Activated CD8-positive, alpha-beta T cell treated with anti-CD3 and anti-CD28 coated beads for 36 hours (primary cell): ENCODE measurements around the gene RXRB. TPM values are rescaled to one million over a fixed set of nuclear protein-coding genes. Genes with fewer than 3 reads are reported as not detected.

Experiments used
- ATAC-seq: fragments of 200-7000 bp; cut with Tn5 transposase; one replicate; pipeline ENCODE4 v1.10.0; 2021; ENCODE audit warnings: mild to moderate bottlenecking, moderate library complexity
- CTCF ChIA-PET: fragments of 350-600 bp; sonication (Branson Sonifier 250); formaldehyde crosslinking; loops from one replicate; lab custom pipeline; 2021; ENCODE audit warnings: antibody characterized with exemption; lab: Charles Lee
- POLR2A ChIA-PET: fragments of 350-600 bp; sonication (Branson Sonifier 250); formaldehyde crosslinking; loops from one replicate; lab custom pipeline; 2021; ENCODE audit warnings: antibody characterized with exemption; lab: Charles Lee
- DNase-seq: peaks from one replicate; pipeline ENCODE4 v3.0.0-alpha.2; 2020
- H3K27ac Mint-ChIP-seq: one replicate; pipeline ENCODE4 v1.8.0; 2021; ENCODE audit warnings: mild to moderate bottlenecking, mixed read lengths
- H3K27me3 Mint-ChIP-seq: one replicate; pipeline ENCODE4 v1.8.0; 2021; ENCODE audit warnings: mixed read lengths
- H3K36me3 Mint-ChIP-seq: one replicate; pipeline ENCODE4 v1.8.0; 2021; ENCODE audit warnings: low read depth, mixed read lengths
- H3K4me1 Mint-ChIP-seq: one replicate; pipeline ENCODE4 v1.8.0; 2021; ENCODE audit warnings: low read depth, mixed read lengths
- H3K4me3 Mint-ChIP-seq: one replicate; pipeline ENCODE4 v1.8.0; 2021; ENCODE audit warnings: mild to moderate bottlenecking, moderate library complexity, mixed read lengths
- H3K9me3 Mint-ChIP-seq: one replicate; pipeline ENCODE4 v1.8.0; 2021; ENCODE audit warnings: mixed read lengths
- CTCF ChIP-seq: fragments of 200-600 bp; IDR thresholded peaks from one replicate; pipeline ENCODE4 v1.8.0; 2022; ENCODE audit warnings: antibody characterized with exemption, mild to moderate bottlenecking
- intact Hi-C: fragments of 100-400 bp; cut with micrococcal nuclease; formaldehyde crosslinking; loops from one replicate; pipeline ENCODE4 v1.10.0; 2022
- microRNA-seq: library from miRNA; unstranded; fragments of <30 nt; microRNA quantifications from one replicate; pipeline ENCODE4 v1.2.0, GENCODE V29; 2022; ENCODE audit warnings: borderline microRNAs expressed, borderline replicate concordance
- total RNA-seq, 2 experiments: library from RNA; stranded (reverse); gene quantifications; one replicate each; pipeline ENCODE4 v1.2.3, GENCODE V29; 2021

RXRB gene
- total RNA-seq, 2 experiments from 2014 or later = 41.2 to 41.9 TPM

- H3K27ac Mint-ChIP-seq = no peak overlapping the region
- TF ChIP-seq CTCF = peak; percentile 78
- ChIA-PET POLR2A (interaction anchor here (0.5 kb wide), 1 partner anchor 168 kb away, joined by 3 read pairs; no protein-coding TSS in a partner anchor), CTCF (interaction anchor here (0.7 to 5.4 kb wide), 22 partner anchors 9 to 235 kb away, joined by 3 to 57 read pairs (median 4); no protein-coding TSS in a partner anchor)
- no peaks in the 10 kb centered on the region for H3K36me3 Mint-ChIP-seq
- H3K4me1 Mint-ChIP-seq = no peaks in the 10 kb centered on the region
- ATAC-seq (no peak), DNase-seq (no peak)
- H3K9me3 Mint-ChIP-seq = peaks cover 10% of the 10 kb centered on the region
- H3K4me3 Mint-ChIP-seq = no peak overlapping the region
- intact Hi-C loops = no loop called here
- H3K27me3 Mint-ChIP-seq = peaks cover 18% of the 10 kb centered on the region
Observed at GRCh38 chr6:33147807-33148666, 52.4 kb downstream of the RXRB start.

- no peaks in the 10 kb centered on the region for H3K4me1 Mint-ChIP-seq
- ATAC-seq (no peak), DNase-seq (no peak)
- H3K9me3 Mint-ChIP-seq = no peaks in the 10 kb centered on the region
- H3K4me3 Mint-ChIP-seq = no peak overlapping the region
- no peaks in the 10 kb centered on the region for H3K36me3 Mint-ChIP-seq
- peaks cover 14% of the 10 kb centered on the region for H3K27me3 Mint-ChIP-seq
- TF ChIP-seq CTCF = no peak
- ChIA-PET POLR2A (no interaction called here), CTCF (interaction anchor here (0.7 to 2.1 kb wide), 6 partner anchors 13 to 53 kb away, joined by 3 to 9 read pairs (median 4); no protein-coding TSS in a partner anchor)
- no peak overlapping the region for H3K27ac Mint-ChIP-seq
- intact Hi-C loops = no loop called here
Observed at GRCh38 chr6:33144373-33144772, 56.1 kb downstream of the RXRB start.

Small RNAs within 50 kb of the gene (microRNA-seq; reads per million reads assigned to microRNA genes)
- 7.3 reads per million, percentile 27 among the genes with 10 or more reads in this experiment for gene MIR219A1

Other genes starting within 250 kb of the RXRB start
- gene HLA-DMA, start 247.6 kb downstream of the RXRB start, total RNA-seq = 10 to 100 TPM; 16.2 TPM
- 100 to 1,000 TPM; 219 to 235 TPM for gene BRD2, start 232.1 kb downstream of the RXRB start, total RNA-seq
- 1 to 10 TPM; 6.4 to 8.1 TPM for gene HLA-DOA, start 191.1 kb downstream of the RXRB start, total RNA-seq
- gene HLA-DPA1, start 127.0 kb downstream of the RXRB start, total RNA-seq = 10 to 100 TPM; 27.6 to 27.9 TPM
- 10 to 100 TPM; 12.3 to 14.8 TPM for gene HLA-DPB1, start 124.7 kb downstream of the RXRB start, total RNA-seq
- 1 to 10 TPM; 1.3 to 1.4 TPM for gene COL11A2, start 8.2 kb downstream of the RXRB start, total RNA-seq
- gene SLC39A7, start 202 bp upstream of the RXRB start, total RNA-seq = 10 to 100 TPM; 43.1 to 43.3 TPM
- gene HSD17B8, start 4.0 kb upstream of the RXRB start, total RNA-seq = 10 to 100 TPM; 40.6 to 42.0 TPM
- 10 to 100 TPM; 26.8 to 27.5 TPM for gene RING1, start 7.8 kb upstream of the RXRB start, total RNA-seq
- gene VPS52, start 71.2 kb upstream of the RXRB start, total RNA-seq = 10 to 100 TPM; 31.2 to 34.3 TPM
- 1,000 to 10,000 TPM; 4,910 to 4,938 TPM for gene RPS18, start 71.4 kb upstream of the RXRB start, total RNA-seq
- 1 to 10 TPM; 3.6 to 4.2 TPM for gene B3GALT4, start 76.5 kb upstream of the RXRB start, total RNA-seq
- 10 to 100 TPM; 64.0 to 72.2 TPM for gene WDR46, start 88.6 kb upstream of the RXRB start, total RNA-seq
- gene PFDN6, start 88.9 kb upstream of the RXRB start, total RNA-seq = 10 to 100 TPM; 78.1 to 92.3 TPM
- gene RGL2, start 98.3 kb upstream of the RXRB start, total RNA-seq = 10 to 100 TPM; 24.2 to 24.3 TPM
- gene TAPBP, start 113.4 kb upstream of the RXRB start, total RNA-seq = 100 to 1,000 TPM; 179 to 183 TPM
- gene ZBTB22, start 117.1 kb upstream of the RXRB start, total RNA-seq = 1 to 10 TPM; 7.2 to 7.5 TPM
- gene DAXX, start 122.3 kb upstream of the RXRB start, total RNA-seq = 10 to 100 TPM; 59.8 to 72.4 TPM
- gene KIFC1, start 191.2 kb upstream of the RXRB start, total RNA-seq = 10 to 100 TPM; 93.4 to 96.0 TPM
- gene PHF1, start 210.3 kb upstream of the RXRB start, total RNA-seq = 10 to 100 TPM; 31.9 to 32.6 TPM
- 100 to 1,000 TPM; 155 to 160 TPM for gene CUTA, start 217.4 kb upstream of the RXRB start, total RNA-seq
- 10 to 100 TPM; 57.9 to 67.0 TPM for gene SYNGAP1, start 219.4 kb upstream of the RXRB start, total RNA-seq